NCI-H226 (cell line): ENCODE data around the gene TSPAN12.
"Not testable (repeated sequence)": the region's sequence is repeated elsewhere in the genome, so short reads cannot be mapped to it uniquely, and the experiment has no call there.

Experiments
- DNase-seq: peaks from one replicate; pipeline ENCODE4 v3.0.0-alpha.2; 2015

TSPAN12 gene, protein sequence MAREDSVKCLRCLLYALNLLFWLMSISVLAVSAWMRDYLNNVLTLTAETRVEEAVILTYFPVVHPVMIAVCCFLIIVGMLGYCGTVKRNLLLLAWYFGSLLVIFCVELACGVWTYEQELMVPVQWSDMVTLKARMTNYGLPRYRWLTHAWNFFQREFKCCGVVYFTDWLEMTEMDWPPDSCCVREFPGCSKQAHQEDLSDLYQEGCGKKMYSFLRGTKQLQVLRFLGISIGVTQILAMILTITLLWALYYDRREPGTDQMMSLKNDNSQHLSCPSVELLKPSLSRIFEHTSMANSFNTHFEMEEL

DNA sequence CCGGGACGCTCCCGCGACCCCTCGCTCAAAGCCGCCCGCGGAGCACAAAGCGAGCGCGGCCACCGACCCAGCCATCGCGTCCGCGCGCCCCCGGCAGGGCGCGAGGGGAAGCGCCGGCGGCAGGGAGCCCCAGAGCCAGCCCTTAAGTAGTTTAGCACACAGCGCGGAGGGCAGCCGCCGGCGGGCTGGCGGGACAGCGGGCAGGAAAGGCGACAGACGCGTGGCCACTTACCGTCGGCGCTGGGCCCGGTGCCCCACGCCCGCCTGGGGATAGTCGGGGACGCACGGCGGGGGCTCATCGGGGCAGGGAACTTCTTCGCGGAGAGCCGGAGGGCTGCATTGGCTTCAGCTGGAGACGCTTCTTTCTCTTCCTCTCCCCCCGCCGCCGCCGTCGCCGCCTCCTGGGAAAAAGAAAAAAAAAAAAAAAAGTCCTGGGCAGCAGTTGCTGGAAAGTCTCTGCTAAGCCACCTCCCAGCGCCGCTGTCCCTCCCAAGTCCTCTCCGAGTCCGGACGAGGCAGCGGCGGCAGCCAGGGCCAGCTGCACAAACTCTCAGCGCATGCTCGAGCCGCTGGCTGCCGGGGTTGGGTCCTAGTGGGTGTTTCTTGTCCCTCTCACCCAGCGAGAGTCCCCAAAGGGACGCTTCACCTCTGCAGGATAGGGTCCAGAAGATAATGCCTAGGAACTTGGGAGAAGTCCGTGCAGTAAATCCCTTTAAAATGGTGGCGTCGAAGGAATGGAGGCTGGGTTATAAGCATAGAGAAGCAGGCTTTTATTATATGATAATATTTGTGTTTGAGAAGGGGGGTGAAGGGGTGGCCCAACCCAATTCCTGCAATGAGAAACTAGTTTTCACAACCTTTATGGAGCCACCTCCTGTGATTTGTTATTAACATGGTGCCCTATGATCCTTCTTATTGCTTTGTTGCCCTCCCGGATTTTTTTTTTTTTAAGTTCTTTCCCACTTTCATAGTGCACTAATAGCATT lies at the start of gene TSPAN12:
Gene TSPAN12 (minus strand): TSS at position 557 of the 986 bp plus-strand sequence. CDS start 1,381 bp downstream, outside the sequence.
- DNase-seq = peak; percentile 13

DNA sequence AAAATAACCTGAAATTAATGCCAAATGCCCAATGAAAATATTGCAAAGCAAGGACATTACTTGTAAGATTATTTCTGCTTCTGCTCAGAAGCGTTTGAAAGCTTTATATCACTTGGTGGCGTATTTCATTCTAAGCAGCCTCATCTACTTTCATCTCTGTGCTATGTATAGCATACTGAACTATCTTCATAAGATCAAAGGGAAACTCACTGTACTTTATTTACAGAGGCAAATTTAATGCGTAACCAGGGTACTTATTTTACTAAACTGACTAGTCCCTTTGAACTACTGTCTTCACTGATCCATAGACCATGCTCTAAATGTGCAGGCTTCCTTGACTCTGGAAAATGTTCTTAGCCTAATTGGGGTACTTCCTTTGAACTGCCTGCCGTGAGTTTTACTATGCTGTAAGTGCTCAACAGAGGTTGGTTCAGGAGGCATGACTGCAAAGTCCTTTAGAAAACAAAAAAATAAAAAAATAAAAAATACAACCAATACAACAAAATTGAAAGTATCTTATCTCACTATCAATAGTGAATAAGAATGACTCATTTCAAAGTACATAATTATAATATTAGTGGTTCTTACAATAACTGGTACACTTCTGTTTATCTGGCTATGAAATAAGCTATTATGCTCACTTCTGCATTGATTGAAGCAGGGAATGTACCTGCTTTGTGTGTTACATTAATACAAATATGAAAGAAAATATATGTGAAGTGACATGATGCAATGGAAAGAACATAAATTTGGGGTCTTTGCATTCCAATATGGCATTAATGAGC lies 41.0 kb upstream of the TSPAN12 start:
- DNase-seq = no peak

DNA sequence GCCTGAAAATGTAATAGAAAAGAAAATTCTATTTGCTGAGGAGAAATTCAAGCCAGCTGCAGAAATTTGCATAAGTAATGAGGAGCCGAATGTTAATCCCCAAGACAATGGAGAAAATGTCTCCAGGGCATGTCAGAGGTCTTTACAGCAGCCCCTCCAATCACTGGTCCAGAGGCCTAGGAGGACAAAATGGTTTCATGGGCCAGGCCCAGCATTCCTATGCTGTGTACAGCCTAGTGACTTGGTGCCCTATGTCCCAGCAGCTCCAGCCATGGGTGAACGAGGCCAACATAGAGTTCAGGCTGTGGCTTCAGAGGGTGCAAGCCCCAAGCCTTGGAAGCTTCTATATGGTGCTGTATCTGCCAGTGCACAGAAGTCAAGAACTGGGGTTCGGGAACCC lies 37.3 kb upstream of the TSPAN12 start:
- DNase-seq = not testable (repeated sequence)

DNA sequence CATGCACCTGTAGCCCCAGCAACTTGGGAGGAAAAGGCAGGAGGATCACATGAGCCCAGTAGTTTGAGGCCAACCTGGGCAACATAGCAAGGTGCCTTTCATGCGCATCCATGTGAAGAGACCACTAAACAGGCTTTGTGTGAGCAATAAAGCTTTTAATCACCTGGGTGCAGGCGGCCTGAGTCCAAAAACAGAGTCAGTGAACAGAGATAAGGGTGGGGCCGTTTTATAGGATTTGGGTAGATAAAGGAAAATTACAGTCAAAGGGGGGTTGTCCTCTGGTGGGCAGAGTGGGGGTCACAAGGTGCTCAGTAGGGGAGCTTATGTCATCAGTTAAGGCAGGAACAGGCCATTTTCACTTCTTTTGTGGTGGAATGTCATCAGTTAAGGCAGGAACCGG lies 27.7 kb upstream of the TSPAN12 start:
- DNase-seq = not testable (repeated sequence)

DNA sequence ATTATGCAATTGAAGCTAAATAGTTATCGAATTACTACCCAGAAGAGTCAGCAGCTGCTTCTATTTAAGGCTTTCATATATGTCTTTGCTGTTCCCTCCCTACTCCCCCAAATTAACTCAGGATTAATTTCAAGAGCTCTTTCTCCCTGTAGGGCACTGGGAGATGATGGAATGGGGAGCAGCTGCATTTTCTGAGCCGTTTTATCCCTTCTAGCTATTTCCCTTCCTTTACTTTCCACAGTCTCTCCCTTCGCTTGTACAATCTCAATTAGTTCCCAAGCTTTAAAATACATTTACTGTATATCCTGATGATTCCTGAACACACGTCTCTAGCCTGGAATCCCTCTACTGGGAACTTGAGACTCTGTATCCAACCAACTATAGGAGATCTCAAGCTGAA lies 19.8 kb upstream of the TSPAN12 start:
- DNase-seq = no peak

DNA sequence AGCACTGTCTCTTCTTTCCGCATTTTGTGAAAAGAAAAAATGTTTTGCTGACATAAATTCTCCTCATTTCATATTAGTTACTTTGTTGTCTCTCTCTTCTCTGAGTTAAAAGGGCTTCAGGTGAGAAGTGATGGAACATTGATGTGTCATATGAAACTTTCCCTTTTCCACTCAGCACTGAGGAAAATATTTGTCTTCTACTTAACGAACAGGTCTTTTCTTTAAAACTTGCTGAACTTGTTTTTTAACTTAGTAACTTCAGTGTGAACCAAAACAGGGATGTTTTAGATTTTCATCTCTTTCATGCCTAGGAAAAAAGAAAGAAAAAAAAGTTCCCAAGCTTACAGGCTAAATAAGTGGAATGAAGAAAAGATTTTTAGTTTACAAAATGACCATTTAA lies 19.0 kb upstream of the TSPAN12 start:
- DNase-seq = no peak

DNA sequence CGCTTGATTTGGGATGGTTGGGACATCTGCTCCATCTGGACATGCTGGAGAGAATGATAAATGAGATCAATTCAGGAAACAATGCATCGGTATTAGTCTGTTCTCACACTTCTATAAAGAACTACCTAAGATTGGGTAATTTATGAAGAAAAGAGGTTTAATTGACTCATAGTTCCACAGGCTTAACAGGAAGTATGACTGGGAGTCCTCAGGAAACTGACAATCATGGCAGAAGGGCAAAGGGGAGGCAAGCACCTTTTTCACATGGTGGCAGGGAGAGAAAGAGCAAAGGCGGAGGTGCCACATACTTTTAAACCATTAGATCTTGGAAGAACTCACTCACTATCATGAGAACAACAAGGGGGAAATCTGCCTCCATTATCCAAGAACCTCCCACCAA lies 16.8 kb upstream of the TSPAN12 start:
- DNase-seq = no peak

DNA sequence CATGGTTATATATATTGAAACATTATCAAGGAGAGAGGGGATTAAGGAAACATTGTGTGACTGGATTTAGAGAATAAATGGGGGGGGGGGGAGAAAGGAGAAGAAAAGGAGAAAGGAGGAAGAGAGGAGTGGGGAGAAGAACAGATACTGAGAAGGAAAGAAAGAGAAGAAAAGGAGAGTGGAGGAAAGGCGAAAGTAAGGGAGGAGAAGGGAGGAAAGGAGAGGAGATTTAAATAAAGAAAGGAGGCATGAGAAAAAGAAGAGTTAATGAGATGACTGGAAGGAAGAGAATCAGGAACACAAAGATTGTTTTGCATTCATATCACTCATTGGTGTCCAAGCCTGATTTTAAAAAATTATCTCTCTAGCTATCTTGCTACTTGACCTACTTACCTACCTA lies 16.1 kb upstream of the TSPAN12 start:
- DNase-seq = no peak

DNA sequence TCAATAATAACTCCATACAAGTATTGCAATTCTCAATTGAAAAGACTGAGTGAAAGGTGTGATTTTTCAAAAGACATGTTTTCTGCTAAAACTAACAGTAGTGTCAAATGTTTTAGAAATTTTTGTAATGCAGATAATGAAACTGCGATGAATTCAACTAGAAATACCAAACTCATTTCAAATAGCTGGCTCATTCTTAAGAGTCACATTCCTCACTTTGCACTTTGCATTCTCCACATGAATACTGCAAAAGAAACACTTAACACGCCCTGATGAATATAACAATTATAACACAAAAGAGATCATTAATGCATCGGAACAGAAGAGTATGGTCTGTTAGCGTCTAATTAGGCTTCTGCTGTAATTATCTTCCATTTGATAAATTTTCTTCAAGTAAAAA lies 15.5 kb upstream of the TSPAN12 start:
- DNase-seq = no peak

DNA sequence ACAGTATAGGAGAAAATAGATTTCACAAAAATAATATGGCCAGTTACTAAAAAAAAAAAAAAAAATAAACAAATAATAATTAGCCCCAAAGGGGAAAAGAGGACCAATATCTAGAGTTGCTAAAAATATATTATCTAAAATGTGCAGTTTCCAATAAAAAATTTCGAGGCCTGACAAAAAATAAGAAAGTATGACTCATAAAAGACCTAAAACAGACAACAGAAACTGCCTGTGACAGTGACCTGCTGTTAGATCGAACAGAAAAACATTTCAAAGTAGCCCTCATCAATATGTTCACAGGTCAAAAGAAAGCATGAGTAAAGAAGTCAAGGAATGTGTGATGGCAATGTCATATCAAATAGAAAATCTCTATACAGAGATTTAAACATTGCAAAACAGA lies 11.8 kb upstream of the TSPAN12 start:
- DNase-seq = no peak

DNA sequence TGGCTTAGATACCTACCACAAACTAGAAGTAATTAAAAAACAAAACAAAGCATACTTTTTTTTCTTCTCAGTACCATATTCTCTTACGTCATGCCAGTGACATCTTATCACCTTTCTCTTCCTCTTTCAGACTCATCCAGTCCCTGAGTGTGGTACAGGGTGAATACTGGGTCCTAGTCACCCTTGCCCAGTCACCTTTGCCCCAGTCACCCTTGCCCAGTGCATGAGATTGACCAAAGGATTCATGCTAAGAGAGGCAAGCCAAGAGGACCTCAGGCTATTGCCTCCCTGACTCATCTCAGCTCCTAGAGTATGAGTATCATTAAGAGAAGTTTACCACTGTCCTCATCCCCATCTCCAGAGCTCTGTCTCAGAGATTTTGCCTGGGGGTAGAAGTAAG lies 10.0 kb upstream of the TSPAN12 start:
- DNase-seq = peak; percentile 44

DNA sequence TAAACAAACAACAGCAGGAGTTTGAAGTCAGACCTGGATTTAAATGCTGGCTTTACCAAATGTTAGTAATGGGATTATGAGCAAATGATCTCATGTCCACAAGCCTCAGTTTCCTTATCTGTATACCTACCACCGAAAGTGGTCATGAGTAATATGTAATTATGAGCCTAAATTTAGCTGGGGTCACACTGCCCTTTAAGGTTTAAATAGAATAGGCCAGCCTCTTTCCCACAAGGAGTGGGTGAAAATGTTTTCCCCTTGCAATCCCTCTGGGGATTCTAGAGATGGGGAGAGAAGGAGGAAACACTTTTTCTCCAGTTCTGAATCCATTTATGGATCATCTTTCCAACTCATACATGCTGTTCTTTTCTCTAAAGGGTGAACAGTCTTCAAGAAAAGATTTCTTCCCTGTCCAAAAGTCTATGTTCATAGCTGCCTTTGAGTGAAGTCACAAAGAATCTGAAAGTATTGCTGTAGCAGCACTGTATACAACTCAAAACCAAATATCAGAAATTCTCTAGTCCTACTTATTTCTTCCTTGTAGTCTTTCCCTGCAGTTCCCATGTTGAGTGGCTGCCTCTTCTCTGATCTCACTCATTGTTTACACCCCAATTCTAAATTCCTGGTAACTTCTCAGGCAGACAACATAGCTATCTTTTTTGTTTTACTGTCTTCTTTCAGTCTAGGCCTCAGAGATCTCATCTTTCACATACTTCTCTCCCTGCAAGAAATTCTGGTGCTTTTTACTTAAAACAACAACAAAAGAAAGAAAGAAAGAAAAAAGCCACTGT lies 7.4 kb upstream of the TSPAN12 start:
- no peak for DNase-seq

DNA sequence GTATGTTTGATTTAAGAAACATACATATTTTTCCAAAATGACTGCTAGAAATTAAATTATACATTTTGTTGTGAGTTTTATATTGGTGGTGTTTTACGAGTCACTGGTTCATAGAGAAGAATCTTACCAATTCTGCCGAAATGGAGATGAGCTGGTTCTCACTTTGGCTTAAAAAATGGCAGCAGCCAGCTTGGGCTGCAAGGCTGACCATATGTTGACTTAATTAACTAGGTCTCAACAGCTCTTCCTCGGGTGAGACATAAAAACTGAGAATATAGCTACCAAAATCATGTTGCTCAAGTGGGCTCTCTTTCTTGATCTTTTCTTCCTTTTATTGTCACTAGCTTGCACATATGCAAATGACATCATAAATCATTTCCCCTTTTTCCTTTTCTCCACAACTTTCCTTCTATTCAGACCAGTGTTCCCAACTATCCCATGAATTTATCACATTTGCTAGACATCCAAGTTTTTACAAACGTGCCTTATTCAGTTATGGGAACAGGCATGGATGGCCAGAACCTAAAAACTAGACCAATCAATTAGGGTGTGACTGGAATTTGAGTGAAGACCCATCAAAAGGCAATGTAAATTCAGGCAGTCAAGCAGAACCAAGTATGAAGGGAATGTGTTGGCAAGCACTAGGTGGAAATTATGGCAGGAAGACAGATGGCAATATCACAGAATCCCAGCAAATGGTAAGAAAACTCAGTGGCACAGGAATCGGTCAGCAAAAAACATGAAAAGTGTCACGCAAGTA lies 6.4 kb upstream of the TSPAN12 start:
- DNase-seq = no peak

DNA sequence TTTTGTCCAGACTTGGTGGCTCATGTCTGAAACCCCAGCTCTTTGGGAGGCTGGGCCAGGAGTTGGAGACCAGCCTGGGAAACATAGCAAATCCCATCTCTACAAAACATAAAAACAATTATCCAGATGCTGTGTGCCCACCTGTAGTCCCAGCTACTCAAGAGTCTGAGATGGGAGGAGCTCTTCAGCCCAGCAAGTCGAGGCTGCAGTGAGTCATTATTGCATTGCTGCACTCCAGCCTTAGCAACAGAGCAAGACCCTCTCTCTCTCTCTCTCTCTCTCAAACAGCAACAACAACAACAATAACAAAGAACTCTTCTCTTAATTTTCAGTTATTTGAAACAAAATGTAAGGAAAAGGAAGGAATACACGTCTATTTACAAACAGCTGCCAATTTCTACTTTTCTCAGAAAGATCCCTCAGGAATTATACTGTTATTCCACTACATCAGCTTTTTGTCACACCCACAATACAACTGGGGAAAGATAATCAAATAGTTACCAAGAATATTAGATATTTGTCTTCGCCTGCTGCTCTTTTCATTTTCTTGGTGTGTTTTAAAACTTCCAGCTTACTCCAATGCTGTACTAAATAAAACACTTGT lies 5.1 kb upstream of the TSPAN12 start:
- no peak for DNase-seq

DNA sequence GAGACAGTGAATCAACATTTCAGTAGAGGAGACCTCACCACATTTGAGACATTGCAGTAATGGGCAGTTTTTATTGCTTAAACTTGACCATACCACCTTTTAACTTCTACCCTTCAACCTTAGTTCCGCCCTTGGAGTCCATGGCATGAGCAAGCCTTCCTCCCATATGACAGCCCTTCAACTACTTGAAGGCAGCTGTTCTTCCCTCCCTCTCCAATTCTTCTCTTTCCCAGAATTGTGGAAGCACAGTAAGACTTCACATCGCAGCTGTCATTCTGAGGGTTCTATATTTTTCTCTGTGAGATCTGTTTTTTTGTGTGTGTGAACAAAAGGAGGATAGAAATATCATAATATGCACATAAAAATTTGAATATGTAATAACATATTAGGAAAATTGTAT lies 2.2 kb upstream of the TSPAN12 start:
- DNase-seq = no peak

DNA sequence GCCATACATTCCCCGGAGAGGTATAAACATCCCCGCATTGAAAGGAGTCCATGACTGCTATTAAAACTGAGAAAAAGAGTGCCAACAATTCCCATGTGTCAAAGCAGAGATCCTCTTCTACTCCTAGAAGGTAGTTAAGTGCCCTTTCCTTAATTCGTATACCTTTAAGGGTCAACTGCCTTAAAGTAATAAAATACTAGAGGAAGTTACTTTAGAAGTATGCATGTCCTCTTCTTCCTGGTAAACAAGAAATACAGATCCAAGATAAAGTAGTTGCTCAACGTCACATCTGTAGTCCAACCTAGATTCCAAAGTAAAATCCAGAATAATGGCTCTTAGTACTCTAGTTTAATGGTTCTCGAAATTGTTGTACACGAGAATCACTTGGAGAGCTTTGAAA lies 1.5 kb upstream of the TSPAN12 start:
- DNase-seq = no peak

DNA sequence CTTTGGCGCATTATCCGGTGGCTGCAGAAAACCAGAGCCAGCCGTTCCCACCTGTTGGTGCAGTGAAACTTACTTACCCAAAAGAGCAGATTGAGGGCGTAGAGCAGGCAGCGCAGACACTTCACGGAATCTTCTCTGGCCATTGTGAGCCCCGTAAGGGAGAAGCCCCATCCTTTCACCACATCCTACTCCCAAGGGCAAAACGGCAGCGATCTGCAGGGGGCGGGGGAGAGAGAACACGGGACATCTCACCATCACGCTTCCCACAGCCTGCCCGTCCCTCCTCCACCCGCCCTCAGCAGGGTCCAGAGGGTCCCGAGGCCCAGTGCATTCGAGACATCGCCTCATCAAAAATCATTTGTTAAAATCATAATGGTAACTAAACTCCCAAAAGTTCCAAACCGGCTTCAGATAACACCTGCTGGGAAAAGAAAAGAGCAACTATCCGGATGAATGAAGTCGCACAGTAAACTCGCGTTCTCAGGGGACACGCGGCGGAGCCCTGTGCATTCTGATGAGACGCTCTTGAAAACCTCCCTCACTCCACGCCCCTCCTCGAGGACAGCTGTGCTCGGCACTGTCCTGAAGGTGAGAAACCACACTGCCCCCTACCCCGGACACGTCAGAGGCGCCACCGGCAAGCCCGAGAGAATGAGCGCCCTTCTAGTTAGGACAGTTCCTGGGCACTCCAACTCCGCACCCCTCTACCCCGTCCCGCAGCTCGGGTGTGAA lies 1.2 kb downstream of the TSPAN12 start:
- no peak for DNase-seq

DNA sequence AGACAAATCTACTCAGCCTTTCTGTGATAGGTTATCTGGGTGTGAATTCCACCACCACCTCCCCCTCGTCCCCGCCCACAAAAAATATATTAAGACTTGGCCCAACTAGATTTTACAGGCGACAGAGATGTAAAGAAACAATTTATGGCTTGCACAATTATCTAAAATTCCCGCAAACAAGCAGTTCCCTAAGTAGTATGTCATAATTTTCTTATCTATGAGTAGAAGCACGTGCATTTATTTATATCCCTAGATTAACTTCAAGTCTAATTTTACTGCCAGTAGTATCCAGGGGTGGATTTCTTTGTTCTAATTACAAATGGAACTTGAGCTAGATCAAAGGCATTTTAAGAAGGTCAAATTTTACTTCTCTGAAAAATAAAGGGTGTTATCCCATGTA lies 1.7 kb downstream of the TSPAN12 start:
- DNase-seq = no peak

DNA sequence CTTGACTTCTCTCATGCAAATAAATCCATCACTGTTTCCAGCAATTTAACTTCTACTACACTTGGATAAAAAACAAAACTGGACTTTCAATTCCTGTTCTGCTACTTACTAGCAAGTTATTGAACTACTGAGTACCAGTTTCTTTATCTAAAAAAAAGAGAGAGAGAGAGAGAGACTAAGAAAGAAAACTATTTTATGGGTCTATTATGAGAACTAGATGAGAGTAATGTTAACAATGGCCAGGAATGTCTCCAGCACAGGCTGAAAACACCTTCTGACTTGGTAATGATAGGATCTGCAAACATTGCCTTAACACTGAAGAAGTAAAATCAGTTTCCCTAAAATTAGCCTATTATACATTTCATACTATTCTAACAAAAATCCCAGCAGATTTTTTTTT lies 5.2 kb downstream of the TSPAN12 start:
- no peak for DNase-seq

DNA sequence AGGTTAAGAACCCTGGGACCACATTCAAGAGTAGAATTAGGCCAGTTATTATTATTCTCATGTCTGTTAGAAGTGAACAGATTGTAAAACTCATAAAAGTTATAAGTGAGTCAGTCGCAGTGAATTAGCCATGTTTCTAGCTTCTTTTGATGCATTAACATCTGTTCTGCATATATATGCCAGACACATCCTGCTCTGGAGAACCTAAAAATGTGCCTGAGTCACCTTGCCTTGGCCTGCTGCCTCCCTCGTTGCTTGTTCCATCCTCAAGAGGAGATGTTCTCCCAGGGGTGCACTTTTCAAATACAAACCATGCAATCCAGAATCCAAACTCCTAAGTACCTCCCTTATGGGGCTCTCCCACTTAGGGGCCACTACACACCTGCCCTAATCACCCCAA lies 14.8 kb downstream of the TSPAN12 start:
- no peak for DNase-seq
